Upper lobe of right lung (tissue), 1 donor: ENCODE data around the gene TTYH1. TPM values are rescaled to one million over a fixed set of nuclear protein-coding genes. Genes with fewer than 3 reads are reported as not detected.

Experiments used
- ATAC-seq: fragments of 200-7000 bp; cut with Tn5 transposase; one replicate; pipeline ENCODE4 v1.9.1; 2020; ENCODE audit warnings: mild to moderate bottlenecking, moderate library complexity
- DNase-seq: peaks from one replicate; pipeline ENCODE4 v3.0.0-alpha.2; 2020
- H3K27ac ChIP-seq: fragments of 200-600 bp; one replicate; pipeline ENCODE4 v1.8.0; 2022
- H3K27me3 ChIP-seq: fragments of 200-600 bp; one replicate; pipeline ENCODE4 v1.8.0; 2022; ENCODE audit warnings: mild to moderate bottlenecking
- H3K36me3 ChIP-seq: fragments of 200-600 bp; one replicate; pipeline ENCODE4 v1.8.0; 2022
- H3K4me1 ChIP-seq: fragments of 200-600 bp; one replicate; pipeline ENCODE4 v1.8.0; 2022
- H3K4me3 ChIP-seq: fragments of 200-600 bp; one replicate; pipeline ENCODE4 v1.8.0; 2022; ENCODE audit warnings: mild to moderate bottlenecking
- H3K9me3 ChIP-seq: fragments of 200-600 bp; one replicate; pipeline ENCODE4 v1.8.0; 2022
- CTCF ChIP-seq: fragments of 200-600 bp; IDR thresholded peaks from one replicate; pipeline ENCODE4 v1.8.0; 2022; ENCODE audit warnings: antibody characterized with exemption
- intact Hi-C: fragments of 100-400 bp; cut with DNase I; formaldehyde crosslinking; loops from one replicate; pipeline ENCODE4 v1.11.0; 2022
- total RNA-seq: library from RNA; stranded (reverse); fragmentation: NEBNext Ultra II Directional; extraction: Animal tissue kit (Norgen Biotek cat#: 25700); gene quantifications from one replicate; pipeline ENCODE4 v1.2.1, GENCODE V29; 2021
- donor health status: DM: no; HTN: yes; CAD: no; lungs with severe emphysema.

The TTYH1 gene
- total RNA-seq, 1 donor from 2014 or later: not detected

DNA sequence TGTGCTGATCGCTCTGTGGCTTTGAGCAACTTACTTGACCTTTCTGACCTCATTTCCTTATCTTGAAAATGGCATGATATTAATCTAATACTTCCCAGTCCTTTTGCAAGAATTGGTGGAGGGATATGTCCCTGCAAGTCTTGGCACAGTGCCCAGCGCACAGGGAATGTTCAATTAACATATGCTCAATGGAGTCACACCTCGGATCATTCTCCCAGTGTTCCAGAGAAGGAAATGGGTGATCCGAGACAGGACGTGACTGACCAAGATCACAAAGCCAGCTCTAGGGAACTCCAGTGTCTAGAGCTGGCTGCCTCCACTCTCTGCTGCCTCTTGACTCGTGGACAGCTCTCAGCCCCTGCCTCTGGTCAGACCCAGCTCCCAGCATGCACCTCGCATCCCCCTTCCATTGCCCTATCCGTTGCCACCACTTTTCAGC is 54.3 kb downstream of the TTYH1 start:
- intact Hi-C loops: no loop called here
- DNase-seq (no peak), ATAC-seq (no peak)
- Histone ChIP-seq H3K36me3 (no peaks in the 10 kb centered on the region), H3K4me3 (no peak overlapping the region), H3K4me1 (peaks cover 32% of the 10 kb centered on the region), H3K27ac (peak overlapping the region; percentile 80), H3K9me3 (no peaks in the 10 kb centered on the region), H3K27me3 (peaks cover 24% of the 10 kb centered on the region)
- TF ChIP-seq CTCF: no peak

DNA sequence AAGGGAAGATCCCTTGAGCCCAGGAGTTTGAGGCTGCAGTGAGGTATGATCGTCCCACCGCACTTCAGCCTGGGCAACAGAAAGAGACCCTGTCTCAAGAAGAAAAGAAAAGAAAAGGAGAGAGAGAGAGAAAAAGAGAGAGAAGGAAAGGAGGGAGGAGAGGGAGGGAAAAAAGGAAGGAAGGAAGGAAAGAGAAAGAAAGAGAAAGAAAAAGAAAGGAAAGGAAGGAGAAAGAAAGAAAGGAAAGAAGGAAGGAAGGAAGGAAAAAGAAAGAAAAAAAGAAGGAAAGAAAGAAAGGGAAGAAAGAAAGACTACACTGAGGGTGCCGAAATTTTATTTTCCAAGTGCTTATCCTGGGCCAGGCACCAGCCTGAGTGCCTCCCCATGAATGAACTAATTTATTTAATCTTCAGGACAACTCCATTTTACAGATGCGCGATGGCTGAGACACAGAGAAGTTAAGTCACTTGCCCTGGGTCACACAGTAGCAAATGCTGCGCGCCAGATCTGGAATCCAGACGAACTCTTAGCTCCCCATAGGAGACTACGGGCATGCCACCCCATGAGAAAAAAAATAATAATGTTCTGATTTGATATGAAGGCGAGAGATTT is 55.1 kb downstream of the TTYH1 start:
- Histone ChIP-seq H3K36me3 (no peaks in the 10 kb centered on the region), H3K4me1 (peaks cover 32% of the 10 kb centered on the region), H3K9me3 (no peaks in the 10 kb centered on the region), H3K4me3 (peak overlapping the region; percentile 46), H3K27me3 (peaks cover 24% of the 10 kb centered on the region), H3K27ac (peak overlapping the region; percentile 80)
- no peak for TF ChIP-seq CTCF
- DNase-seq: no peak
- intact Hi-C loops: no loop called here
- ATAC-seq: no peak

GRCh38 chr19:54470991-54471782 is 55.9 kb downstream of the TTYH1 start:
- peaks cover 32% of the 10 kb centered on the region for H3K4me1 ChIP-seq
- peak; percentile 61 for ATAC-seq
- peaks cover 29% of the 10 kb centered on the region for H3K27me3 ChIP-seq
- no peak for TF ChIP-seq CTCF
- no peaks in the 10 kb centered on the region for H3K36me3 ChIP-seq
- peak overlapping the region; percentile 80 for H3K27ac ChIP-seq
- no peaks in the 10 kb centered on the region for H3K9me3 ChIP-seq
- H3K4me3 ChIP-seq: peak overlapping the region; percentile 46
- intact Hi-C loops: no loop called here
- no peak for DNase-seq

DNA sequence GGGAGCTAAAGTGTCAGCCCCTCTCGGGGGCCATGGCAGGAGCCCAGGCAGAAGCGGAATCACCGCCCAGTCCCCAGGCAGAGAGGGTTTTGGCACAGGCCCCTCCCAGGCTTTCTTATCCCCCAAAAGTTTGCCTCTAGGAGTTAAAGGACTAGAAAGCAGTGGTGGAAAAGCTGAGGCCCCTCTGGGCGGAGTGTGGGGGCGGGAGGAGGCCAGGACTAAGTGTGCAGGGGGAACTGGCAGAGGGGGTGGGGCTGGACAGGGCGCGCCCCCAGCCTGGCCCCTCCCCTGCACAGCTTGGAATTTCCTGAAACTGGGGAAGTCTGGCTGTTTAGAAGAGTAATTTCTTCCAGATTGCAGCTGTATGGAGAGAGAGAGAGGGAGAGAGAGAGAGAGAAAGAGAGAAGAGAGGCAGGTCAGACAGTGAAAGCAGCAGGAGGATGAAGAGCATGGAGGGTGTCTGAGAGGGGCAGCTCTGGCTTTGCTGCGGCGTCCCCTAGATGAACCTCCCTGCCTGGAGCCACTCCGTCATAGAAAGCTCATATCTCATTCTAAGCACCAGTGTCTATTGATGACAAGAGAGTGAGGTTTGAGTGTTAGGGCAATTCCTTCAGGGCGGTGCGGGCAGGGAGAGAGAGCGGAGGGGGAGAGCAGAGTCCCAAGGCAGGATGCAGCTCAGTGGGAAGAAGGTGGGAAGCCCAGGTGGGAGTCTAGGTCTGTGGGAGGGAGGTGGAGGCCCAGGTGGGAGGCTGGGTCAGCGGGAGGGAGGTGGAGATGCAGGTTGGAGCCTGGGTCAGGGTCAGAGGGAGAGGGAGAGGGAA is 58.0 kb downstream of the TTYH1 start, which contains the start of gene CDC42EP5:
CDC42EP5 (minus strand) TSS at position 226 of the 821 bp plus-strand sequence. CDS start 7,749 bp downstream, outside the sequence.
- intact Hi-C loops: no loop called here
- no peak for DNase-seq
- Histone ChIP-seq H3K9me3 (no peaks in the 10 kb centered on the region), H3K4me1 (peaks cover 32% of the 10 kb centered on the region), H3K4me3 (peak within 1 kb of the TSS; percentile 50), H3K36me3 (no peaks in the 10 kb centered on the region), H3K27me3 (peaks cover 29% of the 10 kb centered on the region), H3K27ac (peak within 1 kb of the TSS; percentile 68)
- ATAC-seq: peak; percentile 84
- TF ChIP-seq CTCF: no peak

GRCh38 chr19:54473892-54474372 is 58.7 kb downstream of the TTYH1 start:
- intact Hi-C loops: no loop called here
- ATAC-seq: no peak
- H3K36me3 ChIP-seq: no peaks in the 10 kb centered on the region
- TF ChIP-seq CTCF: no peak
- DNase-seq: no peak
- H3K9me3 ChIP-seq: no peaks in the 10 kb centered on the region
- peak overlapping the region; percentile 65 for H3K27ac ChIP-seq
- H3K4me1 ChIP-seq: peaks cover 31% of the 10 kb centered on the region
- H3K4me3 ChIP-seq: no peak overlapping the region
- H3K27me3 ChIP-seq: peaks cover 25% of the 10 kb centered on the region
